ENCODE measurements around the gene PPP1R12B. TPM values are rescaled to one million over a fixed set of nuclear protein-coding genes. Genes with fewer than 3 reads are reported as not detected.

PPP1R12B gene
- total RNA-seq, 1 experiment from 2014 or later, result 13.1 TPM

GRCh38 chr1:202562444-202563060 is 214.1 kb downstream of the PPP1R12B start:
- no TSS peak for BruUV-seq (replicated peaks)
- intact Hi-C loops (cut with micrococcal nuclease; ENCODE audit: unreplicated experiment) (no loop called here), in situ Hi-C loops (cut with HindIII; ENCODE audit: low pct_unique_long_range_greater_than_20kb, low sequenced_read_pairs) (no loop called here)
- no peaks in the 10 kb centered on the region for H3K9me3 ChIP-seq (ENCODE audit: control insufficient read depth, insufficient read depth, low read depth, low read length)
- H3K27ac ChIP-seq (ENCODE audit: low read length), result no peak overlapping the region
- no peak for DNase-seq (ENCODE audit: low read depth, low spot score)
- H3K27me3 ChIP-seq (ENCODE audit: control insufficient read depth, insufficient read depth, low read length), result no peaks in the 10 kb centered on the region
- H3K4me1 ChIP-seq (ENCODE audit: control insufficient read depth, insufficient read depth, low read length), result no peaks in the 10 kb centered on the region
- CTCF ChIA-PET, result interaction anchor here (0.7 kb wide), 1 partner anchor 12 kb away, joined by 3 read pairs; no protein-coding TSS in a partner anchor
- no peak for ATAC-seq
- no peak overlapping the region for H3K4me3 ChIP-seq (ENCODE audit: low read depth in 2 of 2, low read length in 2 of 2)
- no peak for TF ChIP-seq POLR2AphosphoS5 (IDR thresholded peaks at IDR 0.05; ENCODE audit: low read depth, low read length)
- no peak for TF ChIP-seq TCF7L2 (IDR thresholded peaks at IDR 0.05; ENCODE audit: low read depth, low read length)
- TF ChIP-seq REST (IDR thresholded peaks at IDR 0.05; ENCODE audit: insufficient read depth in 1 of 2, low read depth in 2 of 2, low read length in 1 of 2), result no peak
- no peak for TF ChIP-seq CTCF (IDR thresholded peaks at IDR 0.05)
- TF ChIP-seq SIN3A (IDR thresholded peaks at IDR 0.05; ENCODE audit: borderline replicate concordance, insufficient read depth, low read depth, low read length), result no peak
- no peaks in the 10 kb centered on the region for H3K36me3 ChIP-seq (ENCODE audit: control insufficient read depth, insufficient read depth, low read length)
- POLR2A ChIA-PET, result no interaction called here

GRCh38 chr1:202563818-202564217 is 215.3 kb downstream of the PPP1R12B start:
- H3K4me1 ChIP-seq (ENCODE audit: control insufficient read depth, insufficient read depth, low read length), result no peaks in the 10 kb centered on the region
- CTCF ChIA-PET, result no interaction called here
- intact Hi-C loops (cut with micrococcal nuclease; ENCODE audit: unreplicated experiment) (no loop called here), in situ Hi-C loops (cut with HindIII; ENCODE audit: low pct_unique_long_range_greater_than_20kb, low sequenced_read_pairs) (no loop called here)
- H3K9me3 ChIP-seq (ENCODE audit: control insufficient read depth, insufficient read depth, low read depth, low read length), result no peaks in the 10 kb centered on the region
- TF ChIP-seq SIN3A (IDR thresholded peaks at IDR 0.05; ENCODE audit: borderline replicate concordance, insufficient read depth, low read depth, low read length), result no peak
- TF ChIP-seq POLR2AphosphoS5 (IDR thresholded peaks at IDR 0.05; ENCODE audit: low read depth, low read length), result no peak
- no peak for TF ChIP-seq CTCF (IDR thresholded peaks at IDR 0.05)
- no peak for TF ChIP-seq REST (IDR thresholded peaks at IDR 0.05; ENCODE audit: insufficient read depth in 1 of 2, low read depth in 2 of 2, low read length in 1 of 2)
- no peak for TF ChIP-seq TCF7L2 (IDR thresholded peaks at IDR 0.05; ENCODE audit: low read depth, low read length)
- no peaks in the 10 kb centered on the region for H3K27me3 ChIP-seq (ENCODE audit: control insufficient read depth, insufficient read depth, low read length)
- H3K27ac ChIP-seq (ENCODE audit: low read length), result no peak overlapping the region
- H3K4me3 ChIP-seq (ENCODE audit: low read depth in 2 of 2, low read length in 2 of 2), result no peak overlapping the region
- ATAC-seq (no peak), DNase-seq (ENCODE audit: low read depth, low spot score) (no peak)
- no peaks in the 10 kb centered on the region for H3K36me3 ChIP-seq (ENCODE audit: control insufficient read depth, insufficient read depth, low read length)
- no TSS peak for BruUV-seq (replicated peaks)
- POLR2A ChIA-PET, result no interaction called here

Measured in Panc1 (cell line).